GM23338 (cell line): ENCODE results near the gene MYLK3. TPM values are rescaled to one million over a fixed set of nuclear protein-coding genes. Genes with fewer than 3 reads are reported as not detected.

ENCODE experiments used
- ATAC-seq: fragments of 200-7000 bp; cut with Tn5 transposase; 3 replicates; pipeline ENCODE4 v1.9.1; 2020
- DNase-seq: peaks from one replicate; pipeline ENCODE4 v3.0.0-alpha.2; 2015; ENCODE audit warnings: low spot score
- H2AFZ ChIP-seq: fragments of 200-600 bp; sonication (generic); 2 replicates; pipeline ENCODE4 v1.8.0; 2016; ENCODE audit warnings: antibody characterized with exemption, mild to moderate bottlenecking, moderate library complexity
- H3F3A ChIP-seq: fragments of 200-600 bp; sonication (generic); replicated peaks from 2 replicates; pipeline ENCODE4 v1.8.0; 2017; ENCODE audit warnings: antibody characterized with exemption, mixed run types, low read depth
- H3K27ac ChIP-seq: fragments of 200-600 bp; sonication (generic); 2 replicates; pipeline ENCODE4 v1.6.1; 2016; ENCODE audit warnings: low read depth
- H3K27me3 ChIP-seq: fragments of 200-600 bp; sonication (generic); 2 replicates; pipeline ENCODE4 v1.8.0; 2016; ENCODE audit warnings: mild to moderate bottlenecking, mixed run types, moderate library complexity; ENCODE audit not compliant: insufficient read depth
- H3K36me3 ChIP-seq: fragments of 200-600 bp; sonication (generic); 2 replicates; pipeline ENCODE4 v1.8.0; 2016; ENCODE audit warnings: mild to moderate bottlenecking; ENCODE audit not compliant: insufficient read depth
- H3K4me1 ChIP-seq: fragments of 200-600 bp; sonication (generic); 2 replicates; pipeline ENCODE4 v1.8.0; 2016; ENCODE audit warnings: mild to moderate bottlenecking, moderate library complexity; ENCODE audit not compliant: insufficient read depth
- H3K4me2 ChIP-seq: fragments of 200-600 bp; sonication (generic); 2 replicates; pipeline ENCODE4 v1.7.1; 2017; ENCODE audit warnings: mixed run types
- H3K4me3 ChIP-seq: fragments of 200-600 bp; sonication (generic); 2 replicates; pipeline ENCODE4 v1.6.1; 2016; ENCODE audit warnings: mixed run types
- H3K79me2 ChIP-seq: fragments of 200-600 bp; sonication (generic); replicated peaks from 2 replicates; pipeline ENCODE4 v1.8.0; 2017; ENCODE audit warnings: mild to moderate bottlenecking; ENCODE audit not compliant: insufficient read depth
- H3K9me2 ChIP-seq: fragments of 200-600 bp; sonication (generic); 2 replicates; pipeline ENCODE4 v1.8.0; 2017; ENCODE audit not compliant: insufficient read depth
- H4K20me1 ChIP-seq: fragments of 200-600 bp; sonication (generic); replicated peaks from 2 replicates; pipeline ENCODE4 v1.8.0; 2017; ENCODE audit warnings: mild to moderate bottlenecking; ENCODE audit not compliant: insufficient read depth
- H3K27ac Mint-ChIP-seq: 2 replicates; pipeline ENCODE4 v1.8.0; 2020; ENCODE audit warnings: inconsistent platforms, mild to moderate bottlenecking, moderate library complexity, mixed read lengths
- H3K27me3 Mint-ChIP-seq: 3 replicates; pipeline ENCODE4 v1.8.0; 2022; ENCODE audit warnings: low read depth, mild to moderate bottlenecking, moderate library complexity, mixed read lengths, inconsistent platforms; ENCODE audit not compliant: insufficient read depth, poor library complexity
- H3K36me3 Mint-ChIP-seq: 3 replicates; pipeline ENCODE4 v1.8.0; 2021; ENCODE audit warnings: low read depth, mild to moderate bottlenecking, inconsistent platforms, moderate library complexity, mixed read lengths
- H3K4me1 Mint-ChIP-seq: 3 replicates; pipeline ENCODE4 v1.8.0; 2020; ENCODE audit warnings: mild to moderate bottlenecking, inconsistent platforms, mixed read lengths
- H3K4me3 Mint-ChIP-seq: 3 replicates; pipeline ENCODE4 v1.8.0; 2021; ENCODE audit warnings: moderate library complexity, mild to moderate bottlenecking, inconsistent platforms, mixed read lengths
- H3K9me3 Mint-ChIP-seq: 3 replicates; pipeline ENCODE4 v1.8.0; 2020; ENCODE audit warnings: moderate library complexity, mild to moderate bottlenecking, inconsistent platforms, mixed read lengths
- CREB1 ChIP-seq: fragments of 250-450 bp; sonication (Bioruptor Pico); IDR thresholded peaks from 2 replicates; pipeline ENCODE4 v1.5.0; 2020; ENCODE audit warnings: low read depth, mild to moderate bottlenecking, moderate library complexity
- ETS1 ChIP-seq: IDR thresholded peaks from 2 replicates; pipeline ENCODE4 v1.6.1; 2016; ENCODE audit warnings: antibody characterized with exemption
- JUNB ChIP-seq: IDR thresholded peaks from one replicate; pipeline ENCODE4 v1.6.1; 2016; ENCODE audit warnings: antibody characterized with exemption; ENCODE audit not compliant: unreplicated experiment
- NANOG ChIP-seq: IDR thresholded peaks from 2 replicates; pipeline ENCODE4 v1.6.1; 2016; ENCODE audit warnings: antibody characterized with exemption, borderline replicate concordance
- POLR2AphosphoS5 ChIP-seq: IDR thresholded peaks from 2 replicates; pipeline ENCODE4 v1.6.1; 2016; ENCODE audit warnings: antibody characterized with exemption, low read depth
- STAT1 ChIP-seq: IDR thresholded peaks from one replicate; pipeline ENCODE4 v1.6.1; 2016; ENCODE audit warnings: antibody characterized with exemption; ENCODE audit not compliant: unreplicated experiment
- ZNF331 ChIP-seq: fragments of 250-450 bp; sonication (Bioruptor Pico); IDR thresholded peaks from 2 replicates; pipeline ENCODE4 v1.5.0; 2020; ENCODE audit warnings: low read depth, mild to moderate bottlenecking, moderate library complexity
- polyA plus RNA-seq: library from polyadenylated mRNA; unstranded; fragments of >200 nt; fragmentation: Nextera tagmentation; extraction: Ambion mirVana; gene quantifications from 2 replicates; pipeline ENCODE4 v1.2.1, GENCODE V29; 2016
- total RNA-seq: library from RNA; depleted of rRNA; stranded (reverse); fragments of >200 nt; shearing (Covaris generic); gene quantifications from 2 replicates; pipeline ENCODE4 v1.2.3, GENCODE V29; 2014
- TF ChIP-seq, protein P1 (sequence below): fragments of 250-450 bp; sonication (Bioruptor Pico); IDR thresholded peaks from 2 replicates; pipeline ENCODE4 v1.5.0; 2020; ENCODE audit warnings: mild to moderate bottlenecking, moderate library complexity

Gene MYLK3
- total and polyA plus RNA-seq, 2 experiments from 2014 or later = 0.18 to 0.63 TPM

- H3K27ac Mint-ChIP-seq = no peak overlapping the region
- H3K36me3 ChIP-seq = no peaks in the 10 kb centered on the region
- peaks cover 9% of the 10 kb centered on the region for H3K9me3 Mint-ChIP-seq
- H3K4me1 Mint-ChIP-seq = no peaks in the 10 kb centered on the region
- no peaks in the 10 kb centered on the region for H3K9me2 ChIP-seq
- H4K20me1 ChIP-seq = no peaks in the 10 kb centered on the region
- no peak overlapping the region for H2AFZ ChIP-seq
- no peak for DNase-seq
- no peaks in the 10 kb centered on the region for H3K79me2 ChIP-seq
- H3K36me3 Mint-ChIP-seq = no peaks in the 10 kb centered on the region
- H3K27me3 ChIP-seq = no peaks in the 10 kb centered on the region
- H3K27ac ChIP-seq = no peak overlapping the region
- H3K4me3 Mint-ChIP-seq = no peak overlapping the region
- no peak overlapping the region for H3K4me2 ChIP-seq
- no peaks in the 10 kb centered on the region for H3F3A ChIP-seq
- no peak overlapping the region for H3K4me3 ChIP-seq
- no peak for TF ChIP-seq STAT1
- no peak for TF ChIP-seq ETS1
- no peak for TF ChIP-seq CREB1
- no peak for TF ChIP-seq NANOG
- TF ChIP-seq POLR2AphosphoS5 = no peak
- peaks cover 4% of the 10 kb centered on the region for H3K27me3 Mint-ChIP-seq
- no peaks in the 10 kb centered on the region for H3K4me1 ChIP-seq
- no peak for ATAC-seq
These were observed 19.3 kb downstream of the MYLK3 start for GRCh38 chr16:46728806-46729205.

DNA sequence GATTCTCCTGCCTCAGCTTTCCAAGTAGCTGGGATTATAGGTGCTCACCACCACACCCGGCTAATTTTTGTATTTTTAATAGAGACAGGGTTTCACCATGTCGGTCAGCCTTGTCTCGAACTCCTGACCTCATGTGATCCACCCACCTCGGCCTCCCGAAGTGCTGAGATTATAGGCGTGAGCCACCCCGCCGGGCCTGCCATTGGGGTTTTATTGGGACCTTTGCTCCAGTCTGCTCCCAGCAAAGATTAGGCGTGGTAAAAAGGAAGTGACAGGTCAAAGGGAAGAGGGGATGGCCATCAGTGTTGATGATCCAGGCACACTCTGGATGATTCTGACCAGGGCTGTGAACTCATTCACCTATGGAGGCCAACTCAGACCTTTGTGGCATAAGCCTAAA, 20.5 kb downstream of the MYLK3 start:
- H3K27ac ChIP-seq = no peak overlapping the region
- DNase-seq = no peak
- H3K4me1 Mint-ChIP-seq = no peaks in the 10 kb centered on the region
- no peaks in the 10 kb centered on the region for H3F3A ChIP-seq
- no peaks in the 10 kb centered on the region for H3K27me3 ChIP-seq
- H3K27me3 Mint-ChIP-seq = peaks cover 4% of the 10 kb centered on the region
- H3K27ac Mint-ChIP-seq = no peak overlapping the region
- no peaks in the 10 kb centered on the region for H3K9me2 ChIP-seq
- H3K36me3 Mint-ChIP-seq = no peaks in the 10 kb centered on the region
- H4K20me1 ChIP-seq = no peaks in the 10 kb centered on the region
- no peak overlapping the region for H3K4me3 ChIP-seq
- H3K9me3 Mint-ChIP-seq = peaks cover 14% of the 10 kb centered on the region
- no peak overlapping the region for H2AFZ ChIP-seq
- no peaks in the 10 kb centered on the region for H3K36me3 ChIP-seq
- H3K4me3 Mint-ChIP-seq = no peak overlapping the region
- ATAC-seq = no peak
- TF ChIP-seq STAT1 = no peak
- TF ChIP-seq ETS1 = no peak
- TF ChIP-seq JUNB = no peak
- no peak for TF ChIP-seq POLR2AphosphoS5
- TF ChIP-seq ZNF331 = no peak
- TF ChIP-seq, protein P1, sequence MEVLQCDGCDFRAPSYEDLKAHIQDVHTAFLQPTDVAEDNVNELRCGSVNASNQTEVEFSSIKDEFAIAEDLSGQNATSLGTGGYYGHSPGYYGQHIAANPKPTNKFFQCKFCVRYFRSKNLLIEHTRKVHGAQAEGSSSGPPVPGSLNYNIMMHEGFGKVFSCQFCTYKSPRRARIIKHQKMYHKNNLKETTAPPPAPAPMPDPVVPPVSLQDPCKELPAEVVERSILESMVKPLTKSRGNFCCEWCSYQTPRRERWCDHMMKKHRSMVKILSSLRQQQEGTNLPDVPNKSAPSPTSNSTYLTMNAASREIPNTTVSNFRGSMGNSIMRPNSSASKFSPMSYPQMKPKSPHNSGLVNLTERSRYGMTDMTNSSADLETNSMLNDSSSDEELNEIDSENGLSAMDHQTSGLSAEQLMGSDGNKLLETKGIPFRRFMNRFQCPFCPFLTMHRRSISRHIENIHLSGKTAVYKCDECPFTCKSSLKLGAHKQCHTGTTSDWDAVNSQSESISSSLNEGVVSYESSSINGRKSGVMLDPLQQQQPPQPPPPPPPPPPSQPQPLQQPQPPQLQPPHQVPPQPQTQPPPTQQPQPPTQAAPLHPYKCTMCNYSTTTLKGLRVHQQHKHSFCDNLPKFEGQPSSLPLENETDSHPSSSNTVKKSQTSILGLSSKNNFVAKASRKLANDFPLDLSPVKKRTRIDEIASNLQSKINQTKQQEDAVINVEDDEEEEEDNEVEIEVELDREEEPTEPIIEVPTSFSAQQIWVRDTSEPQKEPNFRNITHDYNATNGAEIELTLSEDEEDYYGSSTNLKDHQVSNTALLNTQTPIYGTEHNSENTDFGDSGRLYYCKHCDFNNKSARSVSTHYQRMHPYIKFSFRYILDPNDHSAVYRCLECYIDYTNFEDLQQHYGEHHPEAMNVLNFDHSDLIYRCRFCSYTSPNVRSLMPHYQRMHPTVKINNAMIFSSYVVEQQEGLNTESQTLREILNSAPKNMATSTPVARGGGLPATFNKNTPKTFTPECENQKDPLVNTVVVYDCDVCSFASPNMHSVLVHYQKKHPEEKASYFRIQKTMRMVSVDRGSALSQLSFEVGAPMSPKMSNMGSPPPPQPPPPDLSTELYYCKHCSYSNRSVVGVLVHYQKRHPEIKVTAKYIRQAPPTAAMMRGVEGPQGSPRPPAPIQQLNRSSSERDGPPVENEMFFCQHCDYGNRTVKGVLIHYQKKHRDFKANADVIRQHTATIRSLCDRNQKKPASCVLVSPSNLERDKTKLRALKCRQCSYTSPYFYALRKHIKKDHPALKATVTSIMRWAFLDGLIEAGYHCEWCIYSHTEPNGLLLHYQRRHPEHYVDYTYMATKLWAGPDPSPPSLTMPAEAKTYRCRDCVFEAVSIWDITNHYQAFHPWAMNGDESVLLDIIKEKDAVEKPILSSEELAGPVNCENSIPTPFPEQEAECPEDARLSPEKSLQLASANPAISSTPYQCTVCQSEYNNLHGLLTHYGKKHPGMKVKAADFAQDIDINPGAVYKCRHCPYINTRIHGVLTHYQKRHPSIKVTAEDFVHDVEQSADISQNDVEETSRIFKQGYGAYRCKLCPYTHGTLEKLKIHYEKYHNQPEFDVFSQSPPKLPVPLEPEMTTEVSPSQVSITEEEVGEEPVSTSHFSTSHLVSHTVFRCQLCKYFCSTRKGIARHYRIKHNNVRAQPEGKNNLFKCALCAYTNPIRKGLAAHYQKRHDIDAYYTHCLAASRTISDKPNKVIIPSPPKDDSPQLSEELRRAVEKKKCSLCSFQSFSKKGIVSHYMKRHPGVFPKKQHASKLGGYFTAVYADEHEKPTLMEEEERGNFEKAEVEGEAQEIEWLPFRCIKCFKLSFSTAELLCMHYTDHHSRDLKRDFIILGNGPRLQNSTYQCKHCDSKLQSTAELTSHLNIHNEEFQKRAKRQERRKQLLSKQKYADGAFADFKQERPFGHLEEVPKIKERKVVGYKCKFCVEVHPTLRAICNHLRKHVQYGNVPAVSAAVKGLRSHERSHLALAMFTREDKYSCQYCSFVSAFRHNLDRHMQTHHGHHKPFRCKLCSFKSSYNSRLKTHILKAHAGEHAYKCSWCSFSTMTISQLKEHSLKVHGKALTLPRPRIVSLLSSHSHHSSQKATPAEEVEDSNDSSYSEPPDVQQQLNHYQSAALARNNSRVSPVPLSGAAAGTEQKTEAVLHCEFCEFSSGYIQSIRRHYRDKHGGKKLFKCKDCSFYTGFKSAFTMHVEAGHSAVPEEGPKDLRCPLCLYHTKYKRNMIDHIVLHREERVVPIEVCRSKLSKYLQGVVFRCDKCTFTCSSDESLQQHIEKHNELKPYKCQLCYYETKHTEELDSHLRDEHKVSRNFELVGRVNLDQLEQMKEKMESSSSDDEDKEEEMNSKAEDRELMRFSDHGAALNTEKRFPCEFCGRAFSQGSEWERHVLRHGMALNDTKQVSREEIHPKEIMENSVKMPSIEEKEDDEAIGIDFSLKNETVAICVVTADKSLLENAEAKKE = no peak
- H3K4me2 ChIP-seq = no peak overlapping the region
- no peaks in the 10 kb centered on the region for H3K4me1 ChIP-seq
- no peaks in the 10 kb centered on the region for H3K79me2 ChIP-seq
